SU-DHL-6 (cell line): ENCODE results near the gene CASQ2.
"Not testable (repeated sequence)": the region's sequence is repeated elsewhere in the genome, so short reads cannot be mapped to it uniquely, and the experiment has no call there.

ENCODE experiments used
- H2AFZ ChIP-seq: fragments of 200-600 bp; sonication (generic); 2 replicates; pipeline ENCODE4 v1.6.1; 2014; ENCODE audit warnings: low read depth, mild to moderate bottlenecking, moderate library complexity, mixed read lengths, antibody characterized with exemption, low read length; ENCODE audit not compliant: severe bottlenecking
- H3F3A ChIP-seq: fragments of 200-600 bp; shearing (Covaris generic); 2 replicates; pipeline ENCODE4 v1.6.0; 2016; ENCODE audit warnings: antibody characterized with exemption, mild to moderate bottlenecking; ENCODE audit not compliant: insufficient read depth
- H3K27ac ChIP-seq: fragments of 200-600 bp; sonication (generic); 2 replicates; pipeline ENCODE4 v1.5.1; 2016; ENCODE audit warnings: low read depth, mild to moderate bottlenecking, low read length, moderate library complexity, mixed read lengths
- H3K27me3 ChIP-seq: fragments of 200-600 bp; sonication (generic), shearing (Covaris generic); 2 replicates; pipeline ENCODE4 v1.6.0; 2014; ENCODE audit warnings: mild to moderate bottlenecking, low read length
- H3K36me3 ChIP-seq: fragments of 200-600 bp; sonication (generic); 2 replicates; pipeline ENCODE4 v1.6.1; 2014; ENCODE audit warnings: mild to moderate bottlenecking, low read length, mixed read lengths
- H3K4me2 ChIP-seq: fragments of 300-600, 200-600 bp; shearing (Covaris generic), sonication (generic); 2 replicates; pipeline ENCODE4 v1.6.0; 2014; ENCODE audit warnings: low read length, low read depth, mild to moderate bottlenecking; ENCODE audit not compliant: poor library complexity, severe bottlenecking
- H3K4me3 ChIP-seq: fragments of 200-600 bp; sonication (generic); 2 replicates; pipeline ENCODE4 v1.5.1; 2014; ENCODE audit warnings: antibody characterized with exemption, low read length, mild to moderate bottlenecking, mixed read lengths; ENCODE audit not compliant: insufficient read depth, poor library complexity, severe bottlenecking
- H3K79me2 ChIP-seq: fragments of 200-600 bp; sonication (generic); 2 replicates; pipeline ENCODE4 v1.6.1; 2014; ENCODE audit warnings: mild to moderate bottlenecking, low read length, moderate library complexity; ENCODE audit not compliant: insufficient read depth
- H3K9ac ChIP-seq: fragments of 200-600 bp; sonication (generic); 2 replicates; pipeline ENCODE4 v1.7.0; 2014; ENCODE audit warnings: mild to moderate bottlenecking, low read length
- H3K9me2 ChIP-seq: fragments of 200-600 bp; sonication (generic); replicated peaks from 2 replicates; pipeline ENCODE4 v1.6.1; 2014; ENCODE audit warnings: low read length; ENCODE audit not compliant: insufficient read depth
- H3K9me3 ChIP-seq: fragments of 200-600 bp; sonication (generic); 2 replicates; pipeline ENCODE4 v1.6.1; 2014; ENCODE audit warnings: low read length, mixed read lengths; ENCODE audit not compliant: insufficient read depth
- H4K20me1 ChIP-seq: fragments of 200-600 bp; sonication (generic); 2 replicates; pipeline ENCODE4 v1.6.1; 2014; ENCODE audit warnings: low read depth, mild to moderate bottlenecking, antibody characterized with exemption, low read length, moderate library complexity, mixed read lengths
- EZH2phosphoT487 ChIP-seq: fragments of 200-600 bp; sonication (generic), shearing (Covaris generic); conservative IDR thresholded peaks from 2 replicates; pipeline ENCODE4 v1.6.1; 2018; ENCODE audit warnings: mild to moderate bottlenecking, antibody characterized with exemption, low read length, moderate library complexity, mixed read lengths
- TF ChIP-seq, protein P1 (sequence below): fragments of 200-600 bp; sonication (generic); IDR thresholded peaks from one replicate; pipeline ENCODE4 v1.5.1; 2017; ENCODE audit warnings: antibody characterized with exemption, mild to moderate bottlenecking, low read length, moderate library complexity; ENCODE audit not compliant: insufficient read depth, poor library complexity, severe bottlenecking

CASQ2 gene

DNA sequence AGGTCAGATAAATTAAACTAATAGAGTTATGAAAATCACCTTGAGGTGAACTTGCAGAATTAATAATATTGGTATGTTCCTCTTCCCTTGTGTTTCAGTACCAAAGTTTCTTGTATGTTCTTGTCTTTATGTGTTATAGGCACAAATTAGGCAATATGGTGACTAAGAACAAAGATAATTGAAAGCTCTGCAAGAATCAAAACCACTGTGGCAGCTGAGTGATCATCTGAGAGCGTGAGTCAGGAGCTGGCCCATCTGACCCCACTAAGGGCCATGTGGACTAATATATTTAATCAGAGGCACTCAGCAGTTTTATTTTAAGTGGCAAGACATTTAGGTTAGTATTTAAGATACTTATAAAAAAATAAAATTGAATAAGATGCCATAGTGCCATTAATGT, 12.8 kb upstream of the CASQ2 start:
- H4K20me1 ChIP-seq: no peaks in the 10 kb centered on the region
- no peaks in the 10 kb centered on the region for H3K27me3 ChIP-seq
- H3K36me3 ChIP-seq: no peaks in the 10 kb centered on the region
- H2AFZ ChIP-seq: no peak overlapping the region
- no peak overlapping the region for H3K9ac ChIP-seq
- no peak for TF ChIP-seq EZH2phosphoT487
- TF ChIP-seq, protein P1, sequence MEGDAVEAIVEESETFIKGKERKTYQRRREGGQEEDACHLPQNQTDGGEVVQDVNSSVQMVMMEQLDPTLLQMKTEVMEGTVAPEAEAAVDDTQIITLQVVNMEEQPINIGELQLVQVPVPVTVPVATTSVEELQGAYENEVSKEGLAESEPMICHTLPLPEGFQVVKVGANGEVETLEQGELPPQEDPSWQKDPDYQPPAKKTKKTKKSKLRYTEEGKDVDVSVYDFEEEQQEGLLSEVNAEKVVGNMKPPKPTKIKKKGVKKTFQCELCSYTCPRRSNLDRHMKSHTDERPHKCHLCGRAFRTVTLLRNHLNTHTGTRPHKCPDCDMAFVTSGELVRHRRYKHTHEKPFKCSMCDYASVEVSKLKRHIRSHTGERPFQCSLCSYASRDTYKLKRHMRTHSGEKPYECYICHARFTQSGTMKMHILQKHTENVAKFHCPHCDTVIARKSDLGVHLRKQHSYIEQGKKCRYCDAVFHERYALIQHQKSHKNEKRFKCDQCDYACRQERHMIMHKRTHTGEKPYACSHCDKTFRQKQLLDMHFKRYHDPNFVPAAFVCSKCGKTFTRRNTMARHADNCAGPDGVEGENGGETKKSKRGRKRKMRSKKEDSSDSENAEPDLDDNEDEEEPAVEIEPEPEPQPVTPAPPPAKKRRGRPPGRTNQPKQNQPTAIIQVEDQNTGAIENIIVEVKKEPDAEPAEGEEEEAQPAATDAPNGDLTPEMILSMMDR: no peak
- no peaks in the 10 kb centered on the region for H3F3A ChIP-seq
- H3K4me3 ChIP-seq: no peak overlapping the region
- no peaks in the 10 kb centered on the region for H3K9me3 ChIP-seq
- H3K79me2 ChIP-seq: no peaks in the 10 kb centered on the region
- H3K27ac ChIP-seq: no peak overlapping the region
- H3K4me2 ChIP-seq: no peak overlapping the region
- no peaks in the 10 kb centered on the region for H3K9me2 ChIP-seq

DNA sequence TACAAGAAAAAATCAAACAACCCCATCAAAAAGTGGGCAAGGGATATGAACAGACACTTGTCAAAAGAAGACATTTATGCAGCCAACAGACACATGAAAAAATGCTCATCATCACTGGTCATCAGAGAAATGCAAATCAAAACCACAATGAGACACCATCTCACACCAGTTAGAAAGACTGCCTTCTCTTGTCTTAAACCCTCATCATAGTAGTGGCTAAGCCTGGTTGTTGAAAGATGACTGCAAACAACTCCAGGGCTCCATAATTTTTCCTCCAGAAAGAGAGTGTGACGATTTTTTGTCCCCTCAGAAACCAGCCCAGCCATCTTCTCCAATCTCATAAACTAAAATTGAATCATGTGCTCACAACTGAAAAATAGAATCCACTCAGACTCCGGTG, 12.1 kb upstream of the CASQ2 start:
- not testable (repeated sequence) for H3K4me3 ChIP-seq, H3F3A ChIP-seq, H3K4me2 ChIP-seq, H3K36me3 ChIP-seq, H3K27ac ChIP-seq, H3K9ac ChIP-seq, H3K27me3 ChIP-seq, H3K9me2 ChIP-seq, H4K20me1 ChIP-seq, H3K79me2 ChIP-seq, H2AFZ ChIP-seq, H3K9me3 ChIP-seq

DNA sequence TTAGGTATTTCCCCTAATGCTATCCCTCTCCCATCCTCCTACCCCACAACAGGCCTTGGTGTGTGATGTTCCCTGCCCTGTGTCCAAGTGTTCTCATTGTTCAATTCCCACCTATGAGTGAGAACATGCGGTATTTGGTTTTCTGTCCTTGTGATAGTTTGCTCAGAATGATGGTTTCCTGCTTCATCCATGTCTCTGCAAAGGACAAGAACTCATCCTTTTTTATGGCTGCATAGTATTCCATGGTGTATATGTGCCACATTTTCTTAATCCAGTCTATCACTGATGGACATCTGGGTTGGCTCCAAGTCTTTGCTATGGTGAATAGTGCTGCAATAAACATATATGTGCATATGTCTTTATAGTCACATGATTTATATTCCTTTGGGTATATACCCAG, 10.6 kb upstream of the CASQ2 start:
- H3K9me2 ChIP-seq, H2AFZ ChIP-seq, H3K27ac ChIP-seq, H3F3A ChIP-seq, H3K4me2 ChIP-seq, H3K27me3 ChIP-seq, H3K9me3 ChIP-seq, H3K9ac ChIP-seq, H4K20me1 ChIP-seq, H3K36me3 ChIP-seq, H3K4me3 ChIP-seq, H3K79me2 ChIP-seq: not testable (repeated sequence)

DNA sequence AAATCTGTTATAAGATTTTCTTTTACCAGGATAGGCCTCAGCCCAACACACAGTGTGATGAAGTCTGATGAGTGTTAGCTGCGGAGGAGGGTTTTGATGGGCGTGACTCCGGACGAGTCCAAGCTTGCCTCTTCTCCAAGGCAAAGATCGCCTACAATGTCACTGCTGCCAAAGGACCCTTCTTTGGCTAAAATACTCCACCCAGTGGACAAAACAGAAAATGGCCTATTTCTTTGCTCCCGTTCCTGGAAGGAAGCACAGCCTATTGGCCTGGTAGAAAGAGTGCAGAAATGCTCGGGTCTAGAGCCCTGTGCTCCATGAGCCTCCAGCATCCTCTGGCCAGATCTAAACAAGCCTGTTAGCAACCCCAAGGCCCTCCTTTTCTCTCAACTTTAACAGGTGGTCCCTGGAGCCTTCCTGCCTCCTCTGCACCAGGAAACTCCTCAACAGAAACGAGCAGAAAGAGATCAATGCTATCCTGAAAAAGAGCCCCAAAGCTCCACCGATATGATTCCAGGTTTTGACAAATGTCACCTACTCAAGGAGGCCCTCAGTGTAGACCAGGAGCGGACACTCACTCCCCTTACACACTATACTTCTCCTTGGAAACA, 3.4 kb upstream of the CASQ2 start:
- Histone ChIP-seq H3K79me2 (no peaks in the 10 kb centered on the region), H3K4me2 (no peak overlapping the region), H3K4me3 (no peak overlapping the region), H3F3A (no peaks in the 10 kb centered on the region), H3K9me2 (no peaks in the 10 kb centered on the region), H3K36me3 (no peaks in the 10 kb centered on the region), H3K9me3 (no peaks in the 10 kb centered on the region), H3K27ac (no peak overlapping the region), H2AFZ (no peak overlapping the region), H4K20me1 (no peaks in the 10 kb centered on the region), H3K27me3 (no peaks in the 10 kb centered on the region), H3K9ac (no peak overlapping the region)
- TF ChIP-seq EZH2phosphoT487: no peak
- TF ChIP-seq, protein P1: peak; percentile 33
